Activated gamma-delta T cell treated with anti-CD3 and anti-CD28 coated beads, Interleukin-2, amount 50 U/mL, for 16 hours (primary cell): ENCODE measurements around the gene MRPS2.
"Not testable (repeated sequence)": the region's sequence is repeated elsewhere in the genome, so short reads cannot be mapped to it uniquely, and the experiment has no call there.

Source experiments
- DNase-seq: peaks from one replicate; pipeline ENCODE4 v3.0.0-alpha.2; 2020; ENCODE audit warnings: low read depth

The MRPS2 gene

GRCh38 chr9:135499326-135500070 lies 984 bp upstream of the MRPS2 start:
- DNase-seq = peak; percentile 84

DNA sequence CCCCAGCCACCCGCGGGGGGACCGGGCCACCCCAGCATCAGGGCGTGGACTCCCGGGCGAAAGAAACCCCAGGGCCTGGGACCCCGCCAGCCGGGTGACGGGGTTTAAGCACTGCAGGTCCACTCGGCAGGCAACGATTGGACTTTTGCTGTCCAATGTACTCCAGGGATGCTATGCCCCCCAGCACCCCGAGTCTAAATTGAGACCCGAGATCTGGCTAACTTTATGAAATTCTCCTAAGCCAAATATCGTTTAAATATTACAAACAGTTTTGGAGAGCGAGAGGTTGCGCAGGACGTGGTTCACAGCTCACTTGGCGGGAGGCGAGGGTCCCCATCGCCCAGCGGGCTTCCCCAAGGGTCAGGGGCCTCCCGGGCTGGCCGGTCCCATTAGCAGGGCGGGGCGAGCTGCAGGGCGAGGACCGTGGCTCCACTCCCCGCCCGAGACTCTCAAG lies 384 bp upstream of the MRPS2 start:
- DNase-seq = no peak

GRCh38 chr9:135501261-135502167 lies 1.0 kb downstream of the MRPS2 start:
- DNase-seq = no peak

GRCh38 chr9:135502168-135502872 lies 1.8 kb downstream of the MRPS2 start:
- DNase-seq = no peak

GRCh38 chr9:135502873-135503321 lies 2.4 kb downstream of the MRPS2 start:
- DNase-seq = no peak

DNA sequence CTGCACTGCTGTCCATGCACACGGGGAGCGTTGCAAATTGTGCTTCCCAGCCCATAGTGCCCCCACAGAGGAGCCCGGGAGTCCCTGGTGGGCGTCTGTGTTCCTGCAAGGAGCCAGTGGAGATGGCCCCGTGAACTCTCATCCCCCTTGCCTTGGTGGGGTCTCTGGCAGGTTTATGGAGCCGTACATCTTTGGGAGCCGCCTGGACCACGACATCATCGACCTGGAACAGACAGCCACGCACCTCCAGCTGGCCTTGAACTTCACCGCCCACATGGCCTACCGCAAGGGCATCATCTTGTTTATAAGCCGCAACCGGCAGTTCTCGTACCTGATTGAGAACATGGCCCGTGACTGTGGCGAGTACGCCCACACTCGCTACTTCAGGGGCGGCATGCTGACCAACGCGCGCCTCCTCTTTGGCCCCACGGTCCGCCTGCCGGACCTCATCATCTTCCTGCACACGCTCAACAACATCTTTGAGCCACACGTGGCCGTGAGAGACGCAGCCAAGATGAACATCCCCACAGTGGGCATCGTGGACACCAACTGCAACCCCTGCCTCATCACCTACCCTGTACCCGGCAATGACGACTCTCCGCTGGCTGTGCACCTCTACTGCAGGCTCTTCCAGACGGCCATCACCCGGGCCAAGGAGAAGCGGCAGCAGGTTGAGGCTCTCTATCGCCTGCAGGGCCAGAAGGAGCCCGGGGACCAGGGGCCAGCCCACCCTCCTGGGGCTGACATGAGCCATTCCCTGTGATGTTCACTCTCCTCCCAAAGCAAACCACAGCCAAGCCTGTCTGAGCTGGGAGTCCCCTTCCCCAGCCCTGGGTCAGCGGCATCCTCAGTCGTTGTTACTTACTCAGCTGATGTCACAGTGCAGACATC lies 3.1 kb downstream of the MRPS2 start:
- DNase-seq = no peak

DNA sequence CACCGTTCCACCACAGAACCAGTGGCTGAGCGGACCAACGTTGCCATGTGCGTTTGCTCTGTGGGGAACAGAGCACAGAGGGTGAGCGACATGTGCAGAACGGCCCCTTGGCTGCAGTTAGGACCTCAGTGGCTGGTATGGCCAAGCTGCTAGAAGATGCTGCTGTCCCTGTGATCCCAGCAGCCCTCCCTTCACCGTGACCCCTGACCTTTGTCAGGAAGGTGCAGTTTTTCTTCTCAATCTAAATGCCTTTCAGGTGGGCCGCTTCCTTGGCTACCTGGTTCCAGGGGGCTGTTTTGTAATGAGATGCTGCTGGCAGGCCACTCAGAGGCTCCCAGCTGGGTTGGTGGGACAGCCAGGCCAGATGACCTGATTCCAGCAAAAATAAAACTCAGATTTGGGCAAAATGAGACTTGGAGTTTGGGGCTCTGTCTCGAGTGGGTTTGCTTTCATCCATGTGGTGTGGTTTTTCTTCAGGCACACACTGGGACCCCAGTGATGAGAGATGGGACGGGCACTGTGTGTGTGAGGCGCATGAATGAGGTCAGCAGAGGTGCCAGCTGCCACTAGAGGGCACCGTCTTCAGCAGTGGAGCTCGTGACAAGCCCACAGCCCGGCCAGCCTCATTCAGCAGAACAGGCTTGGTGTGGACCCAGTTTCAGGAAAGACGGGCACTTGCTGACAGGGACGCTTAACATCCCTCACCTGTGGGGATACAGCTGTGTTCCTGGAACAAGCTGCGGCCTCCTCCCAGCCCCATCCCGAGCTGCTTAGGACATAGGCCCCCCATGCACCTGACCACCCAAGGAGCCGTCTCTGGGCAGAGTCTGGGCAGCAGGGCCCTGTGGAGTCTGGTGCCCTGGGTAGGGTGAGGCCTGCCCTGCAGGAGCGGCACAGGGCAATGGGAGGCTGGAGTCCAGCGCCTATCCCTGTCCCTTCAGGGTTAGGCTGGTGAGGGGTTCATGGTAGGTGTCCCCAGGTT lies 4.1 kb downstream of the MRPS2 start:
- DNase-seq = peak; percentile 24

- DNase-seq = no peak
Observed at GRCh38 chr9:135505406-135506187, 5.1 kb downstream of the MRPS2 start.

DNA sequence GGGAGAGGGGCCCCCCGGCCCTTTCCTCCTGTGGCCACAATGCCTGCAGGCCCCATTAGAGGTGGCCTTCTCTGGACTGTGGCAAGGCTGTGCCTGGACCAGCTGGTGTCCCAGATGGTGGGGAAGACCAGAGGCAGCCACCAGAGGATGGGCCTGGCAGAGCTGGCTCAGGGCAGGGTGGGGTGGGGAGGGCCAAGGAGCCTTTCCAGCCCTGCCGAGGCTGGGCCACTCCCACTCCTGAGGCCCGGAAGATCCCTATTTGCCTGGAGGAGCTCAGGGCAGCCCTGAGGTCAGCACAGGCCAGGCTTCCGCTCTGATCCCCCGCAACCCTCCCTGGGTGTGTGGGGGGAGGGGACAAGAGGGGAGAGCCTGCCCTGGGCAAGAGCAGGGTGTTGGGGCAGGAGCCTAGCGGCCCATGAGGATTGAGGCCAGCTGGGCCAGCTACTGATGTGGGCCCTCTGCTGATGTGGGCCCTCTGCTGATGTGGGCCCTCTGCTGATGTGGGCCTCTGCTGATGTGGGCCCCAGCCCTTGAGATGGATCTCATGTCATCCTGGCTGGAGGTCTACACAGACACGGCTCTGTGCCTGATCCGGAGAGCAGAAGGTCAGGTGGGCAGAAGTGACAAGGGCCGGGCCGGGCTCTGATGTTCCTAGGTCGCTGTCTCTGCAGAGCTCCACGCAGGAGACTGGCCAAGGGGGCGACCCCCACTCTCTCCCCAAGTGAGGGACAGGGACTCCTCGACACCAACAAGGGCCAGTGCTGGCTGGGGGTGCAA lies 6.0 kb downstream of the MRPS2 start:
- DNase-seq = no peak

GRCh38 chr9:135507104-135508035 lies 6.9 kb downstream of the MRPS2 start:
- DNase-seq = no peak

DNA sequence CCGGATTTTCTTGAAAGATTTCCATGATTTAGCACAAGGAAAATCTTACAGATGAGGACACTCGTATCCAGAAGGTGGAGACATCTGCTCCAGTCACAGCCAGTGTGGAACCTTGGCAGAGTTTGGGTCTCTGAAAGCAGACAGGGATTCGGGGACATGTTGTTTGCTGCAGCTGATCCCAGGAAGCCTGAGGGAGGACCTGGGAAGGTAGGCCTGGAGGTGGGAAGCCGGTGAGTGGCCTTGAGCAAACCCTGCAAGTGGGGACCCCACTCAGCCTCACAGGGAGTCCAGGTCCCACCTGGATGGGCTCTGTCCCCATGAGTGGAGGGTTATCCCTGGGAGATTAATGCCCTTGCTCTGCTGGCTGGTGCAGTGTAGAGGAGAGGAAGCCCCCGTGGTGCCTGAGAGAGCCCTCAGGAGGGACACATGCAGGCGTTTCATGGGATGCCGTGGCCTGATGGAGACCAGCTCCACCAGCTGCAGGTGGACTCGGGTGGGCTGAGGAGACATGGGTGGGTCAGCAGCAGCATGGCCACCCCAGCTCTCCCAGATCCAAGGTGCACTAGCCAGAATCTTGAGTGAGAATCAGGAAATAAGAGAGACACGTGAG lies 7.8 kb downstream of the MRPS2 start:
- no peak for DNase-seq

DNA sequence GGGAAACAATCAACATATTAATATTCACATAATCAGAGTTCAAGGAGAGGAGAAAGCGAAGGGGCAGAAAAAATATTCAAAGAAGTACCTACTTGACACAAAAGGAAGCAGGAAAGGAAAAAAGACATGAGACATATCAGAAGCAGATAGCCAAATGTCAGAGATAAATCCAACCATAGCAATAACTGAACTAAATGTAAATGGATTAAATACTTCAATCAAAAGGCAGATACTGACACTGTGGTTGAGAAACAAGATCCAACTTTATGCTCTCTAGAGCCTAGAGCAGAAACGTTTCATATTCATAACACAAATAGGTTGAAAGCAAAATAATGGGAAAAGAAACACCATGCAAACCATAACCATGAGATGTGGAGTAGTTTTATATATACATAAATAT lies 9.0 kb downstream of the MRPS2 start:
- DNase-seq = no peak

- no peak for DNase-seq
Observed at GRCh38 chr9:135512241-135512603, 11.7 kb downstream of the MRPS2 start.

DNA sequence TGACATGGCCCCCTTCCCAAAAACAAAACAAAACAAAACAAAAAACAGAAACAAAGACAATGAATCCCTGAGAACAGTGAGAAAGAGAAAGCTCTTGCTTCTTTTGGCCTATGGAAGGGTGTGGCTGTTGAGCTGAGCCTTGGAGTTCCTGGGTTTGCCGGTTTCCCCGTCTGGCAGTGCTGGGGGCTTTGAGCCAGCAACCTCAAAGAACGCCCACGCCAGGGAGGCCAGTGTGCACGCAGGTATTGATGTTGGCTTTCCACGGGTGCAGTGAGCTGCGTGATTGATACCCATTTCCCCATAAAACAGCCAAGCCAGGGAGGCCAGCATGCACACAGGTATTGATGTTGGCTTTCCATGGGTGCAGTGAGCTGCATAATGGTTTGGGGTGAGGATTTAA lies 12.4 kb downstream of the MRPS2 start:
- no peak for DNase-seq

- DNase-seq = no peak
Observed at GRCh38 chr9:135513351-135513846, 12.9 kb downstream of the MRPS2 start.

DNA sequence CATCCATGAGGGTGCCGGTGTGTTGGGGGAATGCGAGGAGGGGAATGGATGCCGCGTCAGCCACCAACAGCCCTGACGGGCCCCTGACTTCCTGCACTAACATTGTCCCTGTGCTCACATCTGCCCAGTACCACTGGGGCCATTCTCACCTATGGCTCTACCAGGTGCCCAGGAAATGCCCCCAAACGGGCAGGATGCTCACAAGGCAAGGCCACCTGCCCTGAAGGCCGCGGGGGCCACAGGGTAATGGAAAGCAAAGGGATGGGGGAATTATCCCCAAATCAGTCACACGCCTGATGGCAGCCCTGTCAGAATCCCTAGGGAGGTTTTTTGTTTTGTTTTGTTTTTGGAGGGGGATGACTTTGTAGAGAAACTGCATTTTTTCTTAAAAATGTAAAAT lies 13.4 kb downstream of the MRPS2 start:
- DNase-seq = not testable (repeated sequence)
